ENCODE results near the gene ERCC1. TPM values are rescaled to one million over a fixed set of nuclear protein-coding genes. Genes with fewer than 3 reads are reported as not detected.

The ERCC1 gene
- total and polyA plus RNA-seq, 2 experiments from 2014 or later = 120 to 169 TPM

DNA sequence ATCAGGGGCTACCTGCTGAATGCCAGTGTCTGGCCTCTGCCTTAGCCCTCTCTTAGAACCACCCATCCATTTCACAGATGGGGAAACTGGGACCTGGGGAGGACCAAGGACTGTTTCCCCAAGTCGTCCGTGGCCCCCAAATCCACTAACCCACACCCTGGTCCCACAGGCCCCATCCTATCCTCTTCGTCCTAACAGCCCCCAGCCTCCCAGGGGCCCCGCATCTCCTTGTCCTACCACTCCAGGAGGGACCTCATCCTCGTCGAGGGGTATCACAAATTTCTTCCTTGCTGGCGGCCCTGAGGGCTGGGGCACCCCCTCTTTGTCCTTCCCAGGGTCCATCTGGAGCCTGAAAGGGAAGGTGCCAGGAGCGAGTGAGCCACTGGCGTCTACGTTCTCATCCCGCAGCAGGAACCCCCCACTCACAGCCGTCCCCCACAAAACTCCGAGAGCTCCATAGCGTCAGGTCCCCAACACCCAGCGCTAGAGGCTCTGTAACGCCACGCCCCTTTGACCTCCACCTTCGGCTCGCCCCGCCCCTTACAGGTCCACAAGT, 606 bp downstream of the ERCC1 start:
- Histone ChIP-seq H3K36me3 (peaks cover 8% of the 10 kb centered on the region), H3K27ac (peak overlapping the region; percentile 86), H3K4me1 (ENCODE audit: low read depth) (peaks cover 11% of the 10 kb centered on the region), H3K9me3 (ENCODE audit: low read depth) (no peaks in the 10 kb centered on the region), H3K27me3 (no peaks in the 10 kb centered on the region), H3K4me3 (peak overlapping the region; percentile 53)
- TF ChIP-seq, protein P1, sequence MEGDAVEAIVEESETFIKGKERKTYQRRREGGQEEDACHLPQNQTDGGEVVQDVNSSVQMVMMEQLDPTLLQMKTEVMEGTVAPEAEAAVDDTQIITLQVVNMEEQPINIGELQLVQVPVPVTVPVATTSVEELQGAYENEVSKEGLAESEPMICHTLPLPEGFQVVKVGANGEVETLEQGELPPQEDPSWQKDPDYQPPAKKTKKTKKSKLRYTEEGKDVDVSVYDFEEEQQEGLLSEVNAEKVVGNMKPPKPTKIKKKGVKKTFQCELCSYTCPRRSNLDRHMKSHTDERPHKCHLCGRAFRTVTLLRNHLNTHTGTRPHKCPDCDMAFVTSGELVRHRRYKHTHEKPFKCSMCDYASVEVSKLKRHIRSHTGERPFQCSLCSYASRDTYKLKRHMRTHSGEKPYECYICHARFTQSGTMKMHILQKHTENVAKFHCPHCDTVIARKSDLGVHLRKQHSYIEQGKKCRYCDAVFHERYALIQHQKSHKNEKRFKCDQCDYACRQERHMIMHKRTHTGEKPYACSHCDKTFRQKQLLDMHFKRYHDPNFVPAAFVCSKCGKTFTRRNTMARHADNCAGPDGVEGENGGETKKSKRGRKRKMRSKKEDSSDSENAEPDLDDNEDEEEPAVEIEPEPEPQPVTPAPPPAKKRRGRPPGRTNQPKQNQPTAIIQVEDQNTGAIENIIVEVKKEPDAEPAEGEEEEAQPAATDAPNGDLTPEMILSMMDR (IDR thresholded peaks at IDR 0.05; ENCODE audit: low read depth, low read length) = no peak
- no peak for DNase-seq (ENCODE audit: low read depth in 1 of 2, low spot score in 1 of 2)

DNA sequence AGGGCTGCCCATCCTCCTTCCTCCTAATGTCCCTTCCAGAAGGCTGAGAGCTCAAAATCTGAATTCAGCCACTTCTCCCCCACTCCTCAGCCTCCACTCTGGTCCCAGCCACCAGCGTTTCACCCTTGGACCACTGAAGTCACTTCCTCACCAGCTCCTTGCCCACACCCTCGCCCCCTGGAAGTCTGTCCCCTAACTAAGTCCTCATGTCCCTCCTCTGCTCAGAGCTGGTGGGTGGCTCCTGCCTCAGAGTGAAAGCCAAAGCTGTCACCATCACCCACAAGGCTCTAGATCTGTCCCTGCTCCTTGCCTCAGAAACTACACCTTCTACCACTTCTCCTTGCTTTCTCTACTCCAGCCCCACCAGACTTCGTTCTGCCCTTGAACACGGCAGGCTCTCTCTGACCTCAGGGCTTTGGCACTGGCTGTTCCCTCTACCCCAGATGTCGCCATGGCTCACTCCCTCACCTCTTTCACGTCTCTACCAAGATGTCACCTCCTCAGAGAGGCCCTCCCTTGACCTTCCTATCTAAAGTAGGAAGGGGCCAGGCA, 1.7 kb downstream of the ERCC1 start:
- H3K27me3 ChIP-seq = no peaks in the 10 kb centered on the region
- peaks cover 11% of the 10 kb centered on the region for H3K4me1 ChIP-seq (ENCODE audit: low read depth)
- H3K27ac ChIP-seq = peak overlapping the region; percentile 4
- no peaks in the 10 kb centered on the region for H3K9me3 ChIP-seq (ENCODE audit: low read depth)
- no peak overlapping the region for H3K4me3 ChIP-seq
- H3K36me3 ChIP-seq = peaks cover 18% of the 10 kb centered on the region
- DNase-seq (ENCODE audit: low read depth in 1 of 2, low spot score in 1 of 2) = no peak
- TF ChIP-seq, protein P1 (IDR thresholded peaks at IDR 0.05; ENCODE audit: low read depth, low read length) = no peak

DNA sequence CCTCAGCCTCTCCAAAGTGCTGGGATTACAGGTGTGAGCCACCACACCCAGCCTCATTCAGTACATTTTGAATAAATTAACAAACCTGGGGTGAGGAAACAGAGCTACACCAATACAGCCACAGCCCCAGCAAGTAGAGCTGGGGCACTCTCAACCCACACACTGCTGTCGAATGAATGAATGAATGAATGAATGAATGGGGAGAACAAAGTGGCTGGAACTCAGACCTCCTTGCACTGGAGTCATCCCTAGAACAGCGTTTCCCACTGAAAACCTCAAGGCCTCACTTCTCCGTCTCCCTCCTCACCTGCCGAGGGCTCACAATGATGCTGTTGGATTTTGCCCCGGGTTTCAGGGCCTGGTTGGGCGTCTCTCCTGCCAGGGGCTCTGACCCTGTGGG, 2.8 kb downstream of the ERCC1 start:
- peaks cover 20% of the 10 kb centered on the region for H3K36me3 ChIP-seq
- no peaks in the 10 kb centered on the region for H3K9me3 ChIP-seq (ENCODE audit: low read depth)
- TF ChIP-seq, protein P1 (IDR thresholded peaks at IDR 0.05; ENCODE audit: low read depth, low read length) = no peak
- no peak for DNase-seq (ENCODE audit: low read depth in 1 of 2, low spot score in 1 of 2)
- H3K27ac ChIP-seq = no peak overlapping the region
- no peaks in the 10 kb centered on the region for H3K27me3 ChIP-seq
- no peak overlapping the region for H3K4me3 ChIP-seq
- peaks cover 11% of the 10 kb centered on the region for H3K4me1 ChIP-seq (ENCODE audit: low read depth)

DNA sequence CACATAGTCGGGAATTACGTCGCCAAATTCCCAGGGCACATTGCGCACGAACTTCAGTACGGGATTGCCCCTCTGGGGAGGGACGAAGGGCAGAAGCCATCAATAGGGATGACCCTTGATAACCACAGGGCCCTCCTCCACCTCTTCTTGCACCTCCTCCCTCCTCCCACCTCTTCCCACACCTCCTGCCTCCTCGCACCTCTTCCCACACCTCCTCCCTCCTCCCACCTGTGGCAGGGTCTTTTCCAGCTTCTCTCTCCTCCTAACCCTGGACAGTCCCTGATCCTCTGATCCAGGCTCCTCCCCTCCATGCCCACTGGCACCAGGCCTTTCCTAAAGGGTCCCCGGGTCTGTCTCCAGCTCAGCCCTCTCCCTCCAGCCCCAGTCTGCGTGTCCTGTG, 3.4 kb downstream of the ERCC1 start:
- H3K9me3 ChIP-seq (ENCODE audit: low read depth) = no peaks in the 10 kb centered on the region
- peaks cover 20% of the 10 kb centered on the region for H3K36me3 ChIP-seq
- TF ChIP-seq, protein P1 (IDR thresholded peaks at IDR 0.05; ENCODE audit: low read depth, low read length) = no peak
- H3K27ac ChIP-seq = no peak overlapping the region
- DNase-seq (ENCODE audit: low read depth in 1 of 2, low spot score in 1 of 2) = no peak
- peaks cover 11% of the 10 kb centered on the region for H3K4me1 ChIP-seq (ENCODE audit: low read depth)
- no peaks in the 10 kb centered on the region for H3K27me3 ChIP-seq
- no peak overlapping the region for H3K4me3 ChIP-seq

DNA sequence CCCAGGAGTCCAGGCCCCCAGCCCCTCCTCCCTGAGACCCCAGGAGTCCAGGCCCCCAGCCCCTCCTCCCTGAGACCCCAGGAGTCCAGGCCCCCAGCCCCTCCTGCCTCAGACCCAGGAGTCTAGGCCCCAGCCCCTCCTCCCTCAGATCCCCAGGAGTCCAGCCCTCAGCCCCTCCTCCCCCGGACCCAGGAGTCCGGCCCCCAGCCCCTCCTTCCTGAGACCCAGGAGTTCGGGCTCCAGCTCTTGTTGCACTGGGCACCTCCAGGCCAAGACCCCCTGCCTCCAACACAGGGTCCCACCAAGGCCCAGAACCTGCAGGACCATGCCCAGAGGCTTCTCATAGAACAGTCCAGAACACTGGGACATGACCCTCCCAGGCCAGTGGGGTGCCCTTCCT, 3.8 kb downstream of the ERCC1 start:
- Histone ChIP-seq H3K4me1 (ENCODE audit: low read depth) (peaks cover 11% of the 10 kb centered on the region), H3K9me3 (ENCODE audit: low read depth) (no peaks in the 10 kb centered on the region), H3K27ac (peak overlapping the region; percentile 23), H3K36me3 (peaks cover 20% of the 10 kb centered on the region), H3K27me3 (no peaks in the 10 kb centered on the region), H3K4me3 (no peak overlapping the region)
- DNase-seq (ENCODE audit: low read depth in 1 of 2, low spot score in 1 of 2) = no peak
- TF ChIP-seq, protein P1 (IDR thresholded peaks at IDR 0.05; ENCODE audit: low read depth, low read length) = no peak

All from cardiac muscle cell (in vitro differentiated cells and primary cell).